Osteocyte (in vitro differentiated cells): ENCODE data around the gene USP6. TPM values are rescaled to one million over a fixed set of nuclear protein-coding genes. Genes with fewer than 3 reads are reported as not detected.
"Not testable (repeated sequence)": the region's sequence is repeated elsewhere in the genome, so short reads cannot be mapped to it uniquely, and the experiment has no call there.

Source experiments
- DNase-seq: peaks from one replicate; pipeline ENCODE4 v3.0.0; 2021; ENCODE audit warnings: mixed read lengths; ENCODE audit not compliant: unreplicated experiment; ENCODE audit errors: extremely low spot score
- H3K27ac Mint-ChIP-seq: one replicate; pipeline ENCODE4 v1.8.0; 2021; ENCODE audit warnings: mild to moderate bottlenecking, mixed read lengths; ENCODE audit not compliant: unreplicated experiment
- H3K27me3 Mint-ChIP-seq: one replicate; pipeline ENCODE4 v1.8.0; 2021; ENCODE audit warnings: mixed read lengths; ENCODE audit not compliant: unreplicated experiment
- H3K36me3 Mint-ChIP-seq: one replicate; pipeline ENCODE4 v1.8.0; 2021; ENCODE audit warnings: mixed read lengths; ENCODE audit not compliant: unreplicated experiment
- H3K4me1 Mint-ChIP-seq: one replicate; pipeline ENCODE4 v1.8.0; 2021; ENCODE audit warnings: mixed read lengths; ENCODE audit not compliant: unreplicated experiment
- H3K4me3 Mint-ChIP-seq: one replicate; pipeline ENCODE4 v1.8.0; 2021; ENCODE audit warnings: mild to moderate bottlenecking, moderate library complexity, mixed read lengths; ENCODE audit not compliant: unreplicated experiment
- H3K9me3 Mint-ChIP-seq: one replicate; pipeline ENCODE4 v1.8.0; 2021; ENCODE audit warnings: mixed read lengths; ENCODE audit not compliant: unreplicated experiment
- total RNA-seq: library from RNA; stranded (reverse); gene quantifications from 2 replicates; pipeline ENCODE4 v1.2.1, GENCODE V29; 2021
- TF ChIP-seq, protein P1 (sequence below): fragments of 200-600 bp; sonication (generic); IDR thresholded peaks from 2 replicates; pipeline ENCODE4 v1.5.0; 2021; ENCODE audit warnings: antibody characterized with exemption, mild to moderate bottlenecking, moderate library complexity

The USP6 gene
- total RNA-seq, 1 donor from 2014 or later, result 0.13 TPM

DNA sequence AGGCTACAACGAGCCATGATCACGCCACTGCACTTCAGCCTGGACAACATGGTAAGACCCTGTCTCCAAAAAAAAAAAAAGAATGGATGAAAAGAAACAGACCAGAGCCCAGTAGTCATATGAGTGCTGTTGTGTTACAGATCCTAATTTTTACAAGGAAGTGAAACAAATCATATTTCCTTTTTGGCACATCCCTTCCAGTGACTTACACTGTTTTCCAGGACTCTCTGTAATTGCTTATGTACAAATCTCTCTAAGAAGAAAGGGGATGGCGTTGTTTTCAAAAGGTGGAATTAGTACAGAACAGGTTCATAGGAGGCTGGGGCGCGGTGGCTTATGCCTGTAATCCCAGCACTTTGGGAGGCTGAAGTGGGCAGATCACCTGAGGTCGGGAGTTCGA is 95.6 kb downstream of the USP6 start:
- H3K9me3 Mint-ChIP-seq, result no peaks in the 10 kb centered on the region
- H3K27ac Mint-ChIP-seq, result no peak overlapping the region
- no peaks in the 10 kb centered on the region for H3K4me1 Mint-ChIP-seq
- H3K27me3 Mint-ChIP-seq, result no peaks in the 10 kb centered on the region
- TF ChIP-seq, protein P1, sequence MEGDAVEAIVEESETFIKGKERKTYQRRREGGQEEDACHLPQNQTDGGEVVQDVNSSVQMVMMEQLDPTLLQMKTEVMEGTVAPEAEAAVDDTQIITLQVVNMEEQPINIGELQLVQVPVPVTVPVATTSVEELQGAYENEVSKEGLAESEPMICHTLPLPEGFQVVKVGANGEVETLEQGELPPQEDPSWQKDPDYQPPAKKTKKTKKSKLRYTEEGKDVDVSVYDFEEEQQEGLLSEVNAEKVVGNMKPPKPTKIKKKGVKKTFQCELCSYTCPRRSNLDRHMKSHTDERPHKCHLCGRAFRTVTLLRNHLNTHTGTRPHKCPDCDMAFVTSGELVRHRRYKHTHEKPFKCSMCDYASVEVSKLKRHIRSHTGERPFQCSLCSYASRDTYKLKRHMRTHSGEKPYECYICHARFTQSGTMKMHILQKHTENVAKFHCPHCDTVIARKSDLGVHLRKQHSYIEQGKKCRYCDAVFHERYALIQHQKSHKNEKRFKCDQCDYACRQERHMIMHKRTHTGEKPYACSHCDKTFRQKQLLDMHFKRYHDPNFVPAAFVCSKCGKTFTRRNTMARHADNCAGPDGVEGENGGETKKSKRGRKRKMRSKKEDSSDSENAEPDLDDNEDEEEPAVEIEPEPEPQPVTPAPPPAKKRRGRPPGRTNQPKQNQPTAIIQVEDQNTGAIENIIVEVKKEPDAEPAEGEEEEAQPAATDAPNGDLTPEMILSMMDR, result no peak
- no peak overlapping the region for H3K4me3 Mint-ChIP-seq
- no peak for DNase-seq
- peaks cover 11% of the 10 kb centered on the region for H3K36me3 Mint-ChIP-seq

GRCh38 chr17:5217562-5217961 is 101.7 kb downstream of the USP6 start:
- H3K36me3 Mint-ChIP-seq, H3K4me1 Mint-ChIP-seq, DNase-seq, H3K27me3 Mint-ChIP-seq, H3K4me3 Mint-ChIP-seq, H3K27ac Mint-ChIP-seq, H3K9me3 Mint-ChIP-seq: not testable (repeated sequence)

GRCh38 chr17:5219536-5219935 is 103.7 kb downstream of the USP6 start:
- TF ChIP-seq, protein P1, result no peak
- Mint-ChIP-seq H3K4me3 (no peak overlapping the region), H3K4me1 (no peaks in the 10 kb centered on the region), H3K9me3 (no peaks in the 10 kb centered on the region), H3K36me3 (peaks cover 8% of the 10 kb centered on the region), H3K27ac (no peak overlapping the region), H3K27me3 (no peaks in the 10 kb centered on the region)
- DNase-seq, result no peak

DNA sequence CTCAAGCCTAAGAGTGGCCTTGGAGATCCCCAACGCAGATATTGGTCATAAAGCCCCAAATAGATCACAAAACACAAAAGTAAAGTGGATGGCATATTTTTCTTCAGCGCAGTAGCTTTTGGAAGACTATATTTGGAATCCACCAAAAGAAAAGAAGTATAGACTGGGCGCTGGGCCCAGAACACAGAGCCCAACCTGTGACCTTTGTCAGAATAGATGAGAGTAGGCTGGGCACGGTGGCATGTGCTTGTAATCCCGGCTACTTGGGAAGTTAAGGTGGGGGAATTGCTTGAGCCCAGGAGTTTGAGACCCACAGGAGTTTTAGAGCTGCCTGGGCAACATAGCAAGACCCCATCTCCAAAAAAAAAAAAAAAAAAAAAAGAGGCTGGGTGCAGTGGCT is 104.2 kb downstream of the USP6 start:
- H3K9me3 Mint-ChIP-seq, result no peaks in the 10 kb centered on the region
- H3K36me3 Mint-ChIP-seq, result peaks cover 7% of the 10 kb centered on the region
- no peak overlapping the region for H3K27ac Mint-ChIP-seq
- TF ChIP-seq, protein P1, result no peak
- no peak overlapping the region for H3K4me3 Mint-ChIP-seq
- DNase-seq, result no peak
- H3K4me1 Mint-ChIP-seq, result no peaks in the 10 kb centered on the region
- no peaks in the 10 kb centered on the region for H3K27me3 Mint-ChIP-seq

DNA sequence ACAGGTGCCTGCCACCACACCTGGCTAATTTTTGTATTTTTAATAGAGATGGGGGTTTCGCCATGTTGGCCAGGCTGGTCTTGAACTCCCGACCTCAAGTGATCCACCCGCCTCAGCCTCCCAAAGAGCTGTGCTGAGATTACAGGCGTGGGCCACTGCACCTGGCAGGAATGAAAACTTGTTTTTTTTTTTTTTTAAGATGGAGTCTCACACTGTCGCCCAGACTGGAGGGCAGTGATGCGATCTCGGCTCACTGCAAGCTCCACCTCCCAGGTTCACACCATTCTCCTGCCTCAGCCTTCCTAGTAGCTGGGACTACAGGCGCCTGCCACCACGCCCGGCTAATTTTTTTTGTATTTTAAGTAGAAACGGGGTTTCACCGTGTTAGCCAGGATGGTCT is 106.1 kb downstream of the USP6 start:
- not testable (repeated sequence) for H3K27me3 Mint-ChIP-seq, DNase-seq, H3K36me3 Mint-ChIP-seq, H3K4me1 Mint-ChIP-seq, H3K27ac Mint-ChIP-seq, H3K4me3 Mint-ChIP-seq, H3K9me3 Mint-ChIP-seq

Other genes starting within 250 kb of the USP6 start
- 0.78 and 1.3 TPM in 2 replicates for gene C17orf107, start 216.5 kb upstream of the USP6 start, total RNA-seq
- gene CHRNE, start 212.9 kb upstream of the USP6 start, total RNA-seq, result 0.27 TPM in 1 of 2 replicates, not detected in the other
- gene GP1BA, start 183.8 kb upstream of the USP6 start, total RNA-seq, result not detected in 2 replicates
- 59.6 and 60.6 TPM in 2 replicates for gene SLC25A11, start 176.0 kb upstream of the USP6 start, total RNA-seq
- 105 and 115 TPM in 2 replicates for gene RNF167, start 175.8 kb upstream of the USP6 start, total RNA-seq
- 509 and 514 TPM in 2 replicates for gene PFN1, start 167.5 kb upstream of the USP6 start, total RNA-seq
- 9.4 and 9.5 TPM in 2 replicates for gene ENO3, start 164.9 kb upstream of the USP6 start, total RNA-seq
- gene SPAG7, start 148.2 kb upstream of the USP6 start, total RNA-seq, result 90.8 and 92.9 TPM in 2 replicates
- gene CAMTA2, start 128.4 kb upstream of the USP6 start, total RNA-seq, result 69.4 and 83.5 TPM in 2 replicates
- 0.89 and 1.8 TPM in 2 replicates for gene INCA1, start 118.5 kb upstream of the USP6 start, total RNA-seq
- gene KIF1C, start 118.1 kb upstream of the USP6 start, total RNA-seq, result 123 and 127 TPM in 2 replicates
- gene SLC52A1, start 80.6 kb upstream of the USP6 start, total RNA-seq, result not detected in 2 replicates
- 0.78 and 0.86 TPM in 2 replicates for gene ZFP3, start 37.6 kb upstream of the USP6 start, total RNA-seq
- gene ZNF232, start 4.2 kb upstream of the USP6 start, total RNA-seq, result 7.9 and 8.5 TPM in 2 replicates
- 9.2 and 10.4 TPM in 2 replicates for gene ZNF594, start 75.8 kb downstream of the USP6 start, total RNA-seq
- gene SCIMP, start 118.8 kb downstream of the USP6 start, total RNA-seq, result not detected in 2 replicates
- gene RABEP1, start 166.3 kb downstream of the USP6 start, total RNA-seq, result 50.1 and 57.7 TPM in 2 replicates